ENCODE data around the gene PAPPA.

- TF ChIP-seq POLR2A (IDR thresholded peaks at IDR 0.05) (no peak), CTCF (IDR thresholded peaks at IDR 0.05) (peak in 1 of 4 donors; percentile 9)
Observed at GRCh38 chr9:116285320-116285719, 131.7 kb downstream of the PAPPA start.
